Keratinocyte (primary cell): ENCODE data around the gene EXOSC5.
"Not testable (repeated sequence)": the region's sequence is repeated elsewhere in the genome, so short reads cannot be mapped to it uniquely, and the experiment has no call there.

Experiments used
- EZH2 ChIP-seq: IDR thresholded peaks from one replicate; pipeline ENCODE4 v1.6.1; 2012; ENCODE audit warnings: inconsistent platforms, mild to moderate bottlenecking, low read length, moderate library complexity
- TF ChIP-seq, protein P1 (sequence below), 3 experiments: IDR thresholded peaks in 1 of 3; conservative IDR thresholded peaks in 1 of 3; optimal IDR thresholded peaks in 1 of 3; 2 replicates in 2 of 3; 3 replicates in 1 of 3; pipeline versions ENCODE3 to v1.5.1; 2011; ENCODE audit warnings: low read length in 3 of 3, mild to moderate bottlenecking in 3 of 3, moderate library complexity in 2 of 3, control low read depth in 1 of 3, inconsistent platforms in 1 of 3; ENCODE audit not compliant: insufficient read depth in 2 of 3; ENCODE audit errors: extremely low read depth in 1 of 3

DNA sequence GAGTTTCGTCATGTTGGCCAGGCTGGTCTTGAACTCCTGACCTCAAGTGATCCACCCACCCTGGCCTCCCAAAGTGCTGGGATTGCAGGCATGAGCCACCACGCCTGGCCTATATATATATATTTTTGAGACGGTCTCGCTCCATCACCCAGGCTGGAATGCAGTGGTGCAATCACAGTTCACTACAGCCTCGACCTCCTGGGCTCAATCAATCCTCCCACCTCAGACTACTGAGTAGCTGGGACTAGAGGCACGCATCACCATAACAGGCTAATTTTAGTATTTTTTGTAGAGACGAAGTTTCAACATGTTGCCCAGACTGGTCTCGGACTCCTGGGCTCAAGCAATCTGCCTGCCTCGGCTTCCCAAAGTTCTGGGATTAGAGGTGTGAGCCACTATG lies 50.2 kb downstream of the EXOSC5 start:
- TF ChIP-seq, protein P1, sequence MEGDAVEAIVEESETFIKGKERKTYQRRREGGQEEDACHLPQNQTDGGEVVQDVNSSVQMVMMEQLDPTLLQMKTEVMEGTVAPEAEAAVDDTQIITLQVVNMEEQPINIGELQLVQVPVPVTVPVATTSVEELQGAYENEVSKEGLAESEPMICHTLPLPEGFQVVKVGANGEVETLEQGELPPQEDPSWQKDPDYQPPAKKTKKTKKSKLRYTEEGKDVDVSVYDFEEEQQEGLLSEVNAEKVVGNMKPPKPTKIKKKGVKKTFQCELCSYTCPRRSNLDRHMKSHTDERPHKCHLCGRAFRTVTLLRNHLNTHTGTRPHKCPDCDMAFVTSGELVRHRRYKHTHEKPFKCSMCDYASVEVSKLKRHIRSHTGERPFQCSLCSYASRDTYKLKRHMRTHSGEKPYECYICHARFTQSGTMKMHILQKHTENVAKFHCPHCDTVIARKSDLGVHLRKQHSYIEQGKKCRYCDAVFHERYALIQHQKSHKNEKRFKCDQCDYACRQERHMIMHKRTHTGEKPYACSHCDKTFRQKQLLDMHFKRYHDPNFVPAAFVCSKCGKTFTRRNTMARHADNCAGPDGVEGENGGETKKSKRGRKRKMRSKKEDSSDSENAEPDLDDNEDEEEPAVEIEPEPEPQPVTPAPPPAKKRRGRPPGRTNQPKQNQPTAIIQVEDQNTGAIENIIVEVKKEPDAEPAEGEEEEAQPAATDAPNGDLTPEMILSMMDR (optimal IDR thresholded peaks at IDR 0.05 in 1 of 3, IDR thresholded peaks at IDR 0.05 in 1 of 3, conservative IDR thresholded peaks at IDR 0.05 in 1 of 3; ENCODE audit: extremely low read depth in 1 of 3, insufficient read depth in 2 of 3, low read length in 3 of 3), result not testable (repeated sequence)
- not testable (repeated sequence) for TF ChIP-seq EZH2
